H1 (cell line): ENCODE data around the gene ALK. TPM values are rescaled to one million over a fixed set of nuclear protein-coding genes. Genes with fewer than 3 reads are reported as not detected.

Experiments used
- EGR1 ChIP-seq: IDR thresholded peaks from 2 replicates; pipeline ENCODE4 v1.6.1; 2011; ENCODE audit warnings: low read depth, low read length, borderline replicate concordance
- JUN ChIP-seq: IDR thresholded peaks from 2 replicates; pipeline ENCODE4 v1.6.1; 2011; ENCODE audit warnings: low read depth, mild to moderate bottlenecking, improper control_type of control experiment, low read length
- NRF1 ChIP-seq: IDR thresholded peaks from 2 replicates; pipeline ENCODE4 v1.6.1; 2011; ENCODE audit warnings: mild to moderate bottlenecking, low read depth, low read length, improper control_type of control experiment
- SIX5 ChIP-seq: IDR thresholded peaks from 2 replicates; pipeline ENCODE4 v1.6.1; 2011; ENCODE audit warnings: mild to moderate bottlenecking, low read depth, low read length
- SP1 ChIP-seq: IDR thresholded peaks from 2 replicates; pipeline ENCODE4 v1.6.1; 2011; ENCODE audit warnings: low read depth, low read length
- USF2 ChIP-seq: IDR thresholded peaks from 2 replicates; pipeline ENCODE4 v1.6.1; 2011; ENCODE audit warnings: low read length, improper control_type of control experiment
- polyA plus RNA-seq, 7 experiments: library from polyadenylated mRNA; depleted of rRNA in 3 of 7; stranded (reverse) in 5 of 7; unstranded in 2 of 7; fragments of >200 nt in 5 of 7; fragments of 200-250 nt in 2 of 7; gene quantifications; 1 replicate in 5 of 7; 2 replicates in 1 of 7; 4 replicates in 1 of 7; pipeline versions ENCODE4 v1.2.1 to v1.2.3, GENCODE V29; 2011 to 2013; ENCODE audit warnings: missing spikeins in 2 of 7, mixed read lengths in 2 of 7
- total RNA-seq: library from RNA; stranded (reverse); fragmentation: NEBNext Ultra II Directional; extraction: Animal tissue kit (Norgen Biotek cat#: 25700); gene quantifications from 2 replicates; pipeline ENCODE4 v1.2.1, GENCODE V29; 2021

Gene ALK
- total and polyA plus RNA-seq, 2 of the 8 experiments (the other 6 are each of a cell fraction or from before 2014, with no cell fraction given): 0.02 to 0.09 TPM

- TF ChIP-seq JUN (no peak), SIX5 (no peak), NRF1 (no peak), SP1 (no peak), USF2 (no peak), EGR1 (no peak)
- TF ChIP-seq, all 59 proteins: peak for 0
Measured at GRCh38 chr2:29811378-29811777, 110.0 kb downstream of the ALK start (continued).
